GM12878 (cell line): ENCODE data around the gene CNTN4. TPM values are rescaled to one million over a fixed set of nuclear protein-coding genes. Genes with fewer than 3 reads are reported as not detected.

Experiments
- ATAC-seq: fragments of 200-7000 bp; cut with Tn5 transposase; 3 replicates; pipeline ENCODE4 v1.9.1; 2020; ENCODE audit warnings: mild to moderate bottlenecking, moderate library complexity
- BruUV-seq: library from RNA; stranded (reverse); fragments of 400-500 nt; replicated peaks from 2 replicates; lab custom pipeline; 2021; lab: Mats Ljungman, UMichigan
- CTCF ChIA-PET: fragments of 300-600 bp; sonication (Branson Sonifier 250); formaldehyde crosslinking; extraction: SDS; loops from one replicate; lab custom pipeline; 2021; ENCODE audit warnings: inconsistent platforms; lab: Yijun Ruan, JAX
- POLR2A ChIA-PET: fragments of 350-600 bp; formaldehyde crosslinking; extraction: SDS; loops from one replicate; lab custom pipeline; 2021; ENCODE audit warnings: inconsistent platforms; lab: Charles Lee
- RAD21 ChIA-PET: fragments of 300-600 bp; sonication (Branson Sonifier 250); formaldehyde crosslinking; loops from one replicate; lab custom pipeline; 2023; ENCODE audit warnings: antibody characterized with exemption; ENCODE audit not compliant: unreplicated experiment; lab: Charles Lee
- SMC1A ChIA-PET: fragments of 300-600 bp; sonication (Branson Sonifier 250); formaldehyde crosslinking; loops from one replicate; lab custom pipeline; 2023; ENCODE audit not compliant: unreplicated experiment, uncharacterized antibody; lab: Charles Lee
- DNase-seq: peaks from one replicate; pipeline ENCODE4 v3.0.0-alpha.2; 2011; ENCODE audit warnings: low read depth, low spot score
- FAIRE-seq: peaks from 3 replicates; lab custom pipeline; 2011; peaks lifted over from hg19 to GRCh38; lab: Jason Lieb, UNC
- H2AFZ ChIP-seq: 2 replicates; pipeline ENCODE4 v1.6.0; 2011; ENCODE audit warnings: low read depth, low read length, control low read depth; ENCODE audit not compliant: control insufficient read depth
- H3K27ac ChIP-seq: 2 replicates; pipeline ENCODE4 v1.5.1; 2011; ENCODE audit warnings: control low read depth; ENCODE audit not compliant: control insufficient read depth, insufficient read depth
- H3K27me3 ChIP-seq, 2 experiments: replicated peaks in 1 of 2; 2 replicates each; pipeline versions ENCODE4 v1.6.0 to v1.6.1; 2011; ENCODE audit warnings: low read length in 1 of 2; ENCODE audit not compliant: control insufficient read depth in 2 of 2, insufficient read depth in 2 of 2
- H3K36me3 ChIP-seq, 2 experiments: 2 replicates each; pipeline ENCODE4 v1.5.1; 2011; ENCODE audit warnings: low read length in 1 of 2; ENCODE audit not compliant: control insufficient read depth in 2 of 2, insufficient read depth in 2 of 2
- H3K4me1 ChIP-seq: 2 replicates; pipeline ENCODE4 v1.6.1; 2011; ENCODE audit warnings: mild to moderate bottlenecking, low read length, moderate library complexity, mixed read lengths; ENCODE audit not compliant: control insufficient read depth, insufficient read depth
- H3K4me2 ChIP-seq: 2 replicates; pipeline ENCODE4 v1.6.0; 2011; ENCODE audit warnings: control low read depth; ENCODE audit not compliant: control insufficient read depth, insufficient read depth
- H3K4me3 ChIP-seq: fragments of 200-600 bp; sonication (generic); 2 replicates; pipeline ENCODE4 v1.5.1; 2016
- H3K79me2 ChIP-seq: 2 replicates; pipeline ENCODE4 v1.6.0; 2011; ENCODE audit warnings: low read length; ENCODE audit not compliant: control insufficient read depth, insufficient read depth
- H3K9ac ChIP-seq: 2 replicates; pipeline ENCODE4 v1.8.0; 2011; ENCODE audit warnings: low read length, control low read depth, mixed read lengths; ENCODE audit not compliant: control insufficient read depth, insufficient read depth
- H3K9me3 ChIP-seq: replicated peaks from 3 replicates; pipeline ENCODE4 v1.5.1; 2011; ENCODE audit warnings: mild to moderate bottlenecking, low read length; ENCODE audit not compliant: control insufficient read depth, insufficient read depth
- H4K20me1 ChIP-seq: 2 replicates; pipeline ENCODE4 v1.6.0; 2011; ENCODE audit not compliant: control insufficient read depth, insufficient read depth
- HCFC1 ChIP-seq: fragments of 150-350 bp; IDR thresholded peaks from 2 replicates; pipeline ENCODE4 v1.6.1; 2014; ENCODE audit warnings: low read length
- KDM1A ChIP-seq: fragments of 200-600 bp; sonication (generic); IDR thresholded peaks from 2 replicates; pipeline ENCODE4 v1.6.1; 2016; ENCODE audit warnings: borderline replicate concordance
- LARP7 ChIP-seq: fragments of 450-650 bp; IDR thresholded peaks from 2 replicates; pipeline ENCODE4 v1.6.1; 2017; ENCODE audit warnings: mild to moderate bottlenecking
- NKRF ChIP-seq: fragments of 450-650 bp; conservative IDR thresholded peaks from 2 replicates; pipeline ENCODE4 v1.6.1; 2017; ENCODE audit warnings: mild to moderate bottlenecking, moderate library complexity
- PML ChIP-seq: IDR thresholded peaks from 2 replicates; pipeline ENCODE4 v1.6.1; 2012; ENCODE audit warnings: low read length, inconsistent platforms
- POLR2A ChIP-seq: IDR thresholded peaks from 2 replicates; pipeline ENCODE4 v1.6.1; 2011; ENCODE audit warnings: low read depth, mild to moderate bottlenecking, low read length
- STAT1 ChIP-seq: fragments of 450-650 bp; conservative IDR thresholded peaks from 2 replicates; pipeline ENCODE4 v1.6.1; 2014; ENCODE audit warnings: antibody characterized with exemption, mild to moderate bottlenecking
- WGBS: methylation state at CpG from one replicate; pipeline ENCODE4 v1.1.6; 2016; ENCODE audit warnings: low lambda C conversion rate; ENCODE audit not compliant: insufficient replicate concordance, insufficient coverage; ENCODE audit errors: missing lambda C conversion rate; 5-methylcytosine and 5-hydroxymethylcytosine counted together
- in situ Hi-C: fragments of 300-500 bp; cut with MboI; formaldehyde crosslinking; loops from 9 replicates; pipeline ENCODE4 v1.14.3; 2018; ENCODE audit warnings: mixed read lengths
- intact Hi-C: fragments of 100-400 bp; cut with micrococcal nuclease; formaldehyde crosslinking; loops from one replicate; pipeline ENCODE4 v1.14.2; 2022; ENCODE audit not compliant: unreplicated experiment
- polyA plus RNA-seq, 11 experiments: library from polyadenylated mRNA; depleted of rRNA in 4 of 11; unstranded in 6 of 11; stranded (reverse) in 5 of 11; fragments of >200 nt; fragmentation: Nextera tagmentation in 4 of 11; fragmentation: Illumina TruSeq in 1 of 11; extraction: Ambion mirVana in 4 of 11; extraction: Trizol in 1 of 11; gene quantifications; 1 replicate in 1 of 11; 2 replicates in 10 of 11; pipeline versions ENCODE4 v1.2.1 to v1.2.3, GENCODE V29; 2011 to 2016; ENCODE audit warnings: inconsistent platforms in 2 of 11, missing spikeins in 2 of 11, low read depth in 1 of 11
- total RNA-seq, 4 experiments: library from RNA; depleted of rRNA in 3 of 4; stranded (reverse); fragments of >200 nt in 3 of 4; fragmentation: Illumina TruSeq in 1 of 4; extraction: Trizol in 1 of 4; gene quantifications; 2 replicates each; pipeline versions ENCODE4 v1.2.1 to v1.2.3, GENCODE V29; 2013 to 2021
- TF ChIP-seq, protein P1 (sequence below): fragments of 450-650 bp; IDR thresholded peaks from 2 replicates; pipeline ENCODE4 v1.6.1; 2017; ENCODE audit warnings: mild to moderate bottlenecking

Gene CNTN4
- total and polyA plus RNA-seq, 10 of the 15 experiments (the other 5 are each of a cell fraction or from before 2014, with no cell fraction given) = 0.05 to 0.43 (median 0.15) TPM; not detected in 1

DNA sequence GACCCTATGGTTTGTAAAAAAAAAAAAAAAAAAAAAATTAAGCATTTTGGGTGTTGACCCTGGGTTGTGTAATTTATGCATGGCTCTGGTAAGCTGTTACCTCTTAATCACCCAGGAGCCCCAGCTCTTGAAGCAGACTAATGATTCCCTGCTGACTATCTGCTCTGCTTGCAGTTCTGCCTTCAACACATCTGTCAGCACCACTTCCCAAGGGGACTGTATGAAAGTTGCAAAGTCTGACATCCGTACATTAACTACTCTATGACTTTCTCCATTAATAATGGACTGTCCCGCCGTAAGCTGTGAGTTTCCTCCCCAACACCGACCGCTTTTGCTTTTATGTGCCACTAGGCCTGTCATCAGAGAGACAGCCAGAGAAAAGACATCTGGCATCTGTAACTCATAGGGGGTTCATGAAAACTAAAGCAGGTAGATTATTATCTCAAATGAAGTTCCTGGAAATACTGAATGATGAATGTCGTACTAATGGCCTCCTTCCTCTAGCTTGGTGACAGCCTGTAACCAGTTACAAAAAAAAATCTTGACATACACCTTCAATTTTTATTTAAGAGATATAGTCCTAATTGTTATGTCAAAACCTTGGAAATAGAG is 740.0 kb downstream of the CNTN4 start:
- H3K79me2 ChIP-seq = no peaks in the 10 kb centered on the region
- H4K20me1 ChIP-seq = no peaks in the 10 kb centered on the region
- TF ChIP-seq STAT1 = no peak
- TF ChIP-seq KDM1A = no peak
- TF ChIP-seq, protein P1, sequence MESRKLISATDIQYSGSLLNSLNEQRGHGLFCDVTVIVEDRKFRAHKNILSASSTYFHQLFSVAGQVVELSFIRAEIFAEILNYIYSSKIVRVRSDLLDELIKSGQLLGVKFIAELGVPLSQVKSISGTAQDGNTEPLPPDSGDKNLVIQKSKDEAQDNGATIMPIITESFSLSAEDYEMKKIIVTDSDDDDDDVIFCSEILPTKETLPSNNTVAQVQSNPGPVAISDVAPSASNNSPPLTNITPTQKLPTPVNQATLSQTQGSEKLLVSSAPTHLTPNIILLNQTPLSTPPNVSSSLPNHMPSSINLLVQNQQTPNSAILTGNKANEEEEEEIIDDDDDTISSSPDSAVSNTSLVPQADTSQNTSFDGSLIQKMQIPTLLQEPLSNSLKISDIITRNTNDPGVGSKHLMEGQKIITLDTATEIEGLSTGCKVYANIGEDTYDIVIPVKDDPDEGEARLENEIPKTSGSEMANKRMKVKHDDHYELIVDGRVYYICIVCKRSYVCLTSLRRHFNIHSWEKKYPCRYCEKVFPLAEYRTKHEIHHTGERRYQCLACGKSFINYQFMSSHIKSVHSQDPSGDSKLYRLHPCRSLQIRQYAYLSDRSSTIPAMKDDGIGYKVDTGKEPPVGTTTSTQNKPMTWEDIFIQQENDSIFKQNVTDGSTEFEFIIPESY = no peak
- no peak for TF ChIP-seq HCFC1
- no peak for TF ChIP-seq NKRF
- no peak for TF ChIP-seq POLR2A
- no peak for TF ChIP-seq PML
- no peak for TF ChIP-seq LARP7
- no peaks in the 10 kb centered on the region for H3K4me1 ChIP-seq
- DNase-seq (no peak), ATAC-seq (no peak), FAIRE-seq (no peak)
- no peaks in the 10 kb centered on the region for H3K27me3 ChIP-seq
- ChIA-PET POLR2A (no interaction called here), SMC1A (no interaction called here), CTCF (interaction anchor here (0.6 kb wide), 1 partner anchor 216 kb away, joined by 3 read pairs; no protein-coding TSS in a partner anchor), RAD21 (no interaction called here)
- no peak overlapping the region for H3K4me2 ChIP-seq
- H3K36me3 ChIP-seq = no peaks in the 10 kb centered on the region
- intact Hi-C loops = no loop called here
- H3K27ac ChIP-seq = no peak overlapping the region
- in situ Hi-C loops = no loop called here
- 48% methylated on average over 6 of the region's 6 CpGs for WGBS
- H3K9me3 ChIP-seq = no peaks in the 10 kb centered on the region
- H3K9ac ChIP-seq = no peak overlapping the region
- no TSS peak for BruUV-seq
- no peak overlapping the region for H2AFZ ChIP-seq
- no peak overlapping the region for H3K4me3 ChIP-seq
